Measurements from ENCODE around the gene NPC2. TPM values are rescaled to one million over a fixed set of nuclear protein-coding genes. Genes with fewer than 3 reads are reported as not detected.
"Not testable (repeated sequence)": the region's sequence is repeated elsewhere in the genome, so short reads cannot be mapped to it uniquely, and the experiment has no call there.

The NPC2 gene
- total RNA-seq, 4 donors from 2014 or later = 174 to 331 (median 251) TPM

DNA sequence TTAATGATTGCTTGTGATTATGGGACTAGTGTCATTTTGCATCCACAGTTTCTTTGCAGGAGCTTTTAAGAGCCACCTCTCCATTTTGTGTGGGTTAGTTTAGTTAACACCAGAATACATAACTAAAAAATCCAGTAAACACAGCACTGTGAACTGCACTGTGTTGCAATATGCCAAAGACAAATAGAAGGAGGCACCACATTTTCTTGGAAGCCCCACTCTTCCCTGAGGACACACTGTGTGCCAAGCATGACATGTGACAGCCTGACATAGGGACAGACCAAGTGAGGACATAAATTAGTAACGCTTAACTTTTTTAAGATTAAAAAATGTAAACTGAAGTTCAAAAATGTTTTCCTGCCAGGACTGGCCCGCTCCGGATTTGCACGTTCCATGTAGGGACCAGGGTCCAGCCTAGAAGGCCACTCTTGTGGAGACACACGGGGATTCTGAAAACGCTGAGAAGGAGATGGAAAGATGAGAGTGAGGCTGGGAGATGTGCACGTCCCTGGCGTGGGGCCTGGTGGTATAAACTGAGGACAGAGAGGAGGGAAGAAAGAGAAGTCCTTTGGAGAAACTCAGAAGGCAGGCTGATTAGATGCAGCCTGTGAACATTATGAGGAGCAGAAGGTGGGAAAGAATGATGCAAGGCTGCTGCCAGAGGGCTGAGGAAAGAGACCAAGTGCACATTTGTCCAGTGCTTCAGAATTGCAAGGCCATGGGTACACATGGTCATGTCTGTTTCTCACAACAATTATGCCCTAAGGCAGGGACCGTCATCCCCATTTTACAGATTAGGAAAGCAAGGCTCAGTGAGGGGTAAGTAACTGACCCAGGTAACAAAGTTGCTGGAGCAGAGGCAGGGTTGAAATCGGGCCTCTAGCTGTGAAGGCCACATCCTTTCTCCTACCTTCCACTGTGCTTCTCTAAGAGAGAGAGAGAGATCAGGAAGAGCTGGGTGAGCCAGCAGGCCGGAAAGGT is 45.6 kb upstream of the NPC2 start:
- Histone ChIP-seq H3K27ac (no peak overlapping the region), H3K9me3 (no peaks in the 10 kb centered on the region), H3K27me3 (no peaks in the 10 kb centered on the region), H3K36me3 (peaks cover 0 to 36% (median 0%) of the 10 kb centered on the region in 3 donors), H3K4me1 (no peaks in the 10 kb centered on the region), H3K4me3 (no peak overlapping the region)
- WGBS, 2 donors = 81 to 92% methylated on average over 11 of the region's 11 CpGs
- DNase-seq = no peak
- no peak for TF ChIP-seq CTCF (IDR thresholded peaks at IDR 0.05)
- no peak for TF ChIP-seq POLR2A (IDR thresholded peaks at IDR 0.05)
- intact Hi-C loops (cut with DNase I) = no loop called here

DNA sequence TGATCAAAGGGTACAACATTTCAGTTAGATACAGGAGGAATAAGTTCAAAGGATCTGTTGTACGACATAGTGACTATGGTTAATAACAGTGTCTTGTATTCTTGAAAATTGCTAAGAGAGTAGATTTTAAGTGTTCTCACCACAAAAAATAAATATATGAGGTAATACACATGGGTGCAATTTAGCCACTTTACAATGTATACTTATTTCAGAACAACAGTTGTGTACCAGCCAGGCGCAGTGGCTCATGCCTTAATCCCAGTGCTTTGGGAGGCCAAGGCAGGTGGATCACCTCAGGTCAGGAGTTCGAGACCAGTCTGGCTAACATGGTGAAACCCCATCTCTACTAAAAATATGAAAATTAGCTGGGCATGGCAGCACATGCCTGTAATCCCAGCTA is 43.2 kb upstream of the NPC2 start:
- DNase-seq; H3K4me1 ChIP-seq; H3K27me3 ChIP-seq; H3K27ac ChIP-seq; H3K4me3 ChIP-seq; intact Hi-C loops (cut with DNase I); H3K9me3 ChIP-seq: not testable (repeated sequence)
- 83 to 86% methylated on average over 3 of the region's 3 CpGs for WGBS, 2 donors
- H3K36me3 ChIP-seq = peaks cover 0 to 33% (median 0%) of the 10 kb centered on the region in 3 donors

GRCh38 chr14:74535756-74536325 is 42.7 kb upstream of the NPC2 start:
- no peak overlapping the region for H3K4me3 ChIP-seq
- no CpG with 5 or more reads among the region's 10 CpGs for WGBS, 2 donors
- DNase-seq = no peak
- H3K27me3 ChIP-seq = no peaks in the 10 kb centered on the region
- no peak for TF ChIP-seq CTCF (IDR thresholded peaks at IDR 0.05)
- no peak for TF ChIP-seq POLR2A (IDR thresholded peaks at IDR 0.05)
- intact Hi-C loops (cut with DNase I) = no loop called here
- no peaks in the 10 kb centered on the region for H3K9me3 ChIP-seq
- H3K36me3 ChIP-seq = peaks cover 0 to 33% (median 0%) of the 10 kb centered on the region in 3 donors
- no peak overlapping the region for H3K27ac ChIP-seq
- H3K4me1 ChIP-seq = peaks cover 5 to 10% (median 7%) of the 10 kb centered on the region in 3 donors

DNA sequence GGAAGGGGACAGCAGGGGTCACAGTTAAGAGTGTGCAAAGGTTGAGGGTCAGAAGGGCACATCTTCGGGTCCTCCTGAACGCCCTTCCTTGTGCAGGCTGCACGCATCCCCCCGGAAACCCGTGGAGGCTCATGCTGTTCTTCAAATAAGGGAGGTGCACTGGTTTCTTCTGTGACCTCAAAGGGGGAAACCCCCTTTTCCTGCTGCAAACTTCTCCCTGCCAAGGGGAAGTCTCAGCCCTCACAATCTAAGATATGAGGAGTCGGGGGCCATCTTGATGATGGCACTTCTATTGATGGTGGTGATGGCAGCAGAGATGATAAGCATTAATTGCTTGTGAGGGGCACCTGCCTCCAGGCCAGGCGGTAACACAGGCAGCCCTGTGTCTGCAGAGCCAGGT is 40.5 kb upstream of the NPC2 start:
- Histone ChIP-seq H3K36me3 (peaks cover 0 to 42% (median 0%) of the 10 kb centered on the region in 3 donors), H3K4me1 (peaks cover 5 to 10% (median 7%) of the 10 kb centered on the region in 3 donors), H3K4me3 (no peak overlapping the region), H3K9me3 (no peaks in the 10 kb centered on the region), H3K27me3 (no peaks in the 10 kb centered on the region), H3K27ac (no peak overlapping the region)
- intact Hi-C loops (cut with DNase I) = no loop called here
- TF ChIP-seq POLR2A (IDR thresholded peaks at IDR 0.05) (no peak), CTCF (IDR thresholded peaks at IDR 0.05) (no peak)
- DNase-seq = no peak
- 77 to 80% methylated on average over 5 to 7 of the region's 7 CpGs for WGBS, 2 donors

- Histone ChIP-seq H3K4me1 (peaks cover 5 to 10% (median 7%) of the 10 kb centered on the region in 3 donors), H3K27ac (no peak overlapping the region), H3K27me3 (no peaks in the 10 kb centered on the region), H3K36me3 (peaks cover 0 to 40% (median 0%) of the 10 kb centered on the region in 3 donors), H3K4me3 (no peak overlapping the region), H3K9me3 (no peaks in the 10 kb centered on the region)
- no peak for TF ChIP-seq CTCF (IDR thresholded peaks at IDR 0.05)
- no peak for TF ChIP-seq POLR2A (IDR thresholded peaks at IDR 0.05)
- WGBS, 2 donors = 88 to 93% methylated on average over 3 to 7 of the region's 10 CpGs
- intact Hi-C loops (cut with DNase I) = no loop called here
- DNase-seq = no peak
These were observed 39.1 kb upstream of the NPC2 start for GRCh38 chr14:74532246-74532645.
